Chondrocyte (in vitro differentiated cells): Measurements from ENCODE around the gene SPATA12. TPM values are rescaled to one million over a fixed set of nuclear protein-coding genes. Genes with fewer than 3 reads are reported as not detected.

Experiments used
- DNase-seq: peaks from one replicate; pipeline ENCODE4 v3.0.0; 2021; ENCODE audit warnings: mixed read lengths, low spot score
- H3K27ac Mint-ChIP-seq: one replicate; pipeline ENCODE4 v1.8.0; 2021; ENCODE audit warnings: mild to moderate bottlenecking, moderate library complexity, mixed read lengths; ENCODE audit not compliant: unreplicated experiment
- H3K27me3 Mint-ChIP-seq: 2 replicates; pipeline ENCODE4 v1.8.0; 2021; ENCODE audit warnings: low read depth, mixed read lengths
- H3K36me3 Mint-ChIP-seq: 2 replicates; pipeline ENCODE4 v1.8.0; 2021; ENCODE audit warnings: low read depth, mixed read lengths
- H3K4me1 Mint-ChIP-seq: 2 replicates; pipeline ENCODE4 v1.8.0; 2021; ENCODE audit warnings: low read depth, mild to moderate bottlenecking, mixed read lengths
- H3K4me3 Mint-ChIP-seq: one replicate; pipeline ENCODE4 v1.8.0; 2021; ENCODE audit warnings: mild to moderate bottlenecking, moderate library complexity, mixed read lengths; ENCODE audit not compliant: unreplicated experiment
- H3K9me3 Mint-ChIP-seq: 2 replicates; pipeline ENCODE4 v1.8.0; 2021; ENCODE audit warnings: low read depth, mixed read lengths
- total RNA-seq: library from RNA; stranded (reverse); gene quantifications from 3 replicates; pipeline ENCODE4 v1.2.1, GENCODE V29; 2021
- TF ChIP-seq, protein P1 (sequence below): fragments of 200-600 bp; sonication (generic); IDR thresholded peaks from 2 replicates; pipeline ENCODE4 v1.5.0; 2021; ENCODE audit warnings: antibody characterized with exemption, mild to moderate bottlenecking, moderate library complexity

SPATA12 gene
- total RNA-seq, 1 donor from 2014 or later = not detected

DNA sequence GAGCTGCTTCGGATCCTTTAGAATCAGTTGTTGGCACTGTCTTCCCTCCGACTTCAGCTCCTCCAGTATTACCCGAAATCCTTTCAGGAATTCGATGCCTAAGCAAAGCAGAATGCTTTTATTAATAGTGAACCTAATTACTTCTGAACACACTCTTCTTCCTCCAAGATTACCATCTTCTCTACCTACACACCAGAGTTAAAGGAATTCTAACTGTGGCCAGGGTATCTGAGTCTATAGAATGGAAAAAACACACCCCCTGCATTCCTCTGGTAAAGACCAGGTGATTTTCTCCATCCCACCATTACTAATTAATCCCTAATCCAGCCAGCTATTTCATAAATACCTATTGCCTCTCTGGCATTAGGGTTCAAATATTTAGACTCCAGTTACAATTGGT lies 49.8 kb downstream of the SPATA12 start:
- Mint-ChIP-seq H3K9me3 (no peaks in the 10 kb centered on the region), H3K27ac (no peak overlapping the region), H3K4me1 (peaks cover 6% of the 10 kb centered on the region)

DNA sequence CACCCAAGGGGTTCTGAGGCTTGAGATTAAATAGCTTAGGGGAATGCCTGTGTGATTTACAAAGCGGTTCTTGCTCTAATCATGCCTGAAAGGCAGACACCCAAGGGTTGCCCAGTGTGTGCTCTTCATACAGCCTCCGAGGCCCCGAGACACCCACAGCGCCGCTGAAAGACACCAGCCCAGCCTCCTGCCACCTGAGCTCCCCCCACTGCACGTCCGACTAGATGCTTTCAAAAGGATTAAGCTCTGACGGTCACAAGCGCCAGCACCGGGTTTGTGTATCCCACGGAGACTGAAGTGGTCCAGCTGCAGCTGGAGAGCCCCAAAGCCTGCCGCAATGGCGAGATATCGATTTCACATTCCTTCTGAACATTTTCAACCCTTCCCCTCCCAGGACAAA lies 50.3 kb downstream of the SPATA12 start:
- Mint-ChIP-seq H3K4me3 (no peak overlapping the region), H3K27ac (no peak overlapping the region), H3K36me3 (peaks cover 4% of the 10 kb centered on the region), H3K9me3 (no peaks in the 10 kb centered on the region), H3K4me1 (peaks cover 6% of the 10 kb centered on the region), H3K27me3 (no peaks in the 10 kb centered on the region)
- DNase-seq = no peak
- TF ChIP-seq, protein P1, sequence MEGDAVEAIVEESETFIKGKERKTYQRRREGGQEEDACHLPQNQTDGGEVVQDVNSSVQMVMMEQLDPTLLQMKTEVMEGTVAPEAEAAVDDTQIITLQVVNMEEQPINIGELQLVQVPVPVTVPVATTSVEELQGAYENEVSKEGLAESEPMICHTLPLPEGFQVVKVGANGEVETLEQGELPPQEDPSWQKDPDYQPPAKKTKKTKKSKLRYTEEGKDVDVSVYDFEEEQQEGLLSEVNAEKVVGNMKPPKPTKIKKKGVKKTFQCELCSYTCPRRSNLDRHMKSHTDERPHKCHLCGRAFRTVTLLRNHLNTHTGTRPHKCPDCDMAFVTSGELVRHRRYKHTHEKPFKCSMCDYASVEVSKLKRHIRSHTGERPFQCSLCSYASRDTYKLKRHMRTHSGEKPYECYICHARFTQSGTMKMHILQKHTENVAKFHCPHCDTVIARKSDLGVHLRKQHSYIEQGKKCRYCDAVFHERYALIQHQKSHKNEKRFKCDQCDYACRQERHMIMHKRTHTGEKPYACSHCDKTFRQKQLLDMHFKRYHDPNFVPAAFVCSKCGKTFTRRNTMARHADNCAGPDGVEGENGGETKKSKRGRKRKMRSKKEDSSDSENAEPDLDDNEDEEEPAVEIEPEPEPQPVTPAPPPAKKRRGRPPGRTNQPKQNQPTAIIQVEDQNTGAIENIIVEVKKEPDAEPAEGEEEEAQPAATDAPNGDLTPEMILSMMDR = no peak

More for the DNA sequence above, 49.8 kb downstream of the SPATA12 start:
- TF ChIP-seq, protein P1 = no peak
- Mint-ChIP-seq H3K36me3 (peaks cover 4% of the 10 kb centered on the region), H3K4me3 (no peak overlapping the region), H3K27me3 (no peaks in the 10 kb centered on the region)
- DNase-seq = no peak

DNA sequence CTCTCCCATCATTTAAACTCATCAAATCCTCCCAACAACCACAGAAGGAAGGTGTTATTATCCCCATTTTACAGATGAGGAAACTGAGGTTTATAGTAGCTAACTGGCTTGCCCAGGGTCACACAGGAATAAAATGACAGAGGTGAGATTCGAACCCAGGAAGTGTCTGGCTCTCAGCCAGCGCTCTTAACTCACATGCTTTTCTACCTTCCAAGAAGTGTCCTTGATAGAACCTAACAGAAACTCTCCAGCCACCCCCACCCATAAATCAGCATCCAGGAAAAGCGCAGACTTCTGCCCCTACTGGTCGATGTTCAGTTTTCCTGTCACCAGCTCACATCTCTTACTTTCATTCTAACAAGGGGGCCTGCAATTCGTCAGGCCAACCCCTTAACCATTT lies 51.7 kb downstream of the SPATA12 start:
- Mint-ChIP-seq H3K36me3 (peaks cover 2% of the 10 kb centered on the region), H3K27ac (no peak overlapping the region), H3K4me1 (peaks cover 6% of the 10 kb centered on the region), H3K27me3 (no peaks in the 10 kb centered on the region), H3K4me3 (no peak overlapping the region), H3K9me3 (no peaks in the 10 kb centered on the region)
- DNase-seq = no peak
- TF ChIP-seq, protein P1 = peak; percentile 66

DNA sequence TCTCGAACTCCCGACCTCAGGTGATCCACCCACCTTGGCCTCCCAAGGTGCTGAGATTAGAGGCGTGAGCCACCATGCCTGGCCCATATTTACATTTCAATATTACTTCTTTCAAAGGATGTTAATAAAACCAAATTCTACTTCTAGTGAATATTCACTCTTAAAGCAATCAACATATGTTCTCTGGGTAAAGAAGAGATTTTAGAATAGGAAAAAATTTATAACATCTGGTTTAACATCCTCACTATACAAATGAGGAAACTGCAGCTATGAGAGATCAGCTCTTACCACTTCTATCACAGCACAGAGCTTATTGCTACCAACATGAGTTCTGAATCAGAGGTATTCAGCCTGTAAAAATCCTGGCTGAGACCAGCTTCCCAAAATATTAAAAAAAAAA lies 56.0 kb downstream of the SPATA12 start:
- Mint-ChIP-seq H3K4me1 (peaks cover 6% of the 10 kb centered on the region), H3K36me3 (no peaks in the 10 kb centered on the region), H3K27me3 (no peaks in the 10 kb centered on the region), H3K27ac (no peak overlapping the region), H3K4me3 (no peak overlapping the region), H3K9me3 (no peaks in the 10 kb centered on the region)
- TF ChIP-seq, protein P1 = no peak
- no peak for DNase-seq

DNA sequence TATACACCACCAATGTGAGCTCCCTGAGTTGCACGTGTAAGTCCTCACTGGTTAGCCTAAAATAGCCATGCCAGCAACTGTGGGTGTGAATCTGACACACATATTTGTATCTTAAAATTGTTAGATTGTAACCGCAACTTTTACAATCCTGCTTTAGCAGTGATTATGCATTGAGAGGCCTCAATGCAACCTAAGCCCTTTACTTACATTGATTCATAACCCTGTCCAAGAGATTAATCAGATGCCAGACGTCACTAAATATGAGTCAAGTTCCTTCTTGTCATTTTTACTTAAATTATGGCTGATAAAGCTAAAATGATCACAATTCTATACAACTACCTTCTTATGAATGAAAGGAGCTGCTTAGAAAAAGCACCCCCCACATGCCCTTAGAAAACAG lies 57.8 kb downstream of the SPATA12 start:
- Mint-ChIP-seq H3K4me1 (no peaks in the 10 kb centered on the region), H3K27me3 (no peaks in the 10 kb centered on the region), H3K36me3 (no peaks in the 10 kb centered on the region), H3K4me3 (no peak overlapping the region), H3K27ac (no peak overlapping the region), H3K9me3 (no peaks in the 10 kb centered on the region)
- DNase-seq = no peak
- TF ChIP-seq, protein P1 = no peak
